ENCODE measurements around the gene LARP4B.
"Not testable (repeated sequence)": the region's sequence is repeated elsewhere in the genome, so short reads cannot be mapped to it uniquely, and the experiment has no call there.

Gene LARP4B

DNA sequence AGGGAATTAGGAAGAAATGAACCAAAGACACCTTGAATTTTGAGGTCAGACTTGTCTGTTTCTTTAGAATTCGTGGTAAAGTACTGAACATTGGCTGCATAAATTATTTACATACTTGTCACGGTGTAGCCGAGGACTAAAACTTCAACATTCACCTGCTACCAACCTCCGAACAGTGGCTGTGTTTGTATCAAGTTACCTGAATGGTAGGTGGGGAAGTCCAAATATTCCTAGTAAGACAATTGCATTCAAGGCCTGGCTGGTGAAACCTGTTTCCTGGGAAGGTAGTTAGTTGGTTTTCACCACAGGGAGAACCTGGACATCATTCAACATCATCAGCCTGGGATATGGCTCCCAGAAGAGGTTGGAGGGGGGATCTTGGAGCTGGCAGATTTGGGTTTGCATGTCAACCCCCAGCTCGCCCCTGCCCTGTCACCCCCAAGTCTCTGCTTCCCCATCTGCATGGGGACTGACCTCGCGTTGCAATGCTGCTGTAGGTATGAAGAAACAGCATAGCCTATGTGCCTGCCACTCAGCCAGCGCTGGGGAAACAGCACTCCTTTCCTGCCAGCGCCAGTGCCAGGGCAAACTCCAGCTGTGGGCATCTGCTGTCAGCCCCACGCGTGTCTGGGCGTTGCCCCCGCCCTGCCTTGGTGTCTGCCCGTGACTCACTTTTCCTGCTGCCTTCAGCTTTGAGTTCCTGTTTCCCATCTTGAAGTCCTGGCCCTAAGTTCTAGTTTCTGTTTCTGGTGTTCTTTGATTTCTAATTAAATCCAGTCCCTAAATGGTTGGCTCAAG is 12.7 kb upstream of the LARP4B start:
- Histone ChIP-seq H3K27ac (ENCODE audit: insufficient read depth, low read depth, low read length, poor library complexity, severe bottlenecking) (no peak overlapping the region), H3K4me3 (ENCODE audit: insufficient read depth, low read depth, low read length) (no peak overlapping the region), H3K4me1 (ENCODE audit: control insufficient read depth, insufficient read depth, low read length) (no peaks in the 10 kb centered on the region), H3K36me3 (ENCODE audit: control insufficient read depth, insufficient read depth, low read length) (no peaks in the 10 kb centered on the region), H3K27me3 (ENCODE audit: control insufficient read depth, insufficient read depth, low read length, poor library complexity, severe bottlenecking) (no peaks in the 10 kb centered on the region), H3K9me3 (ENCODE audit: control insufficient read depth, low read length) (no peaks in the 10 kb centered on the region)
- WGBS, 2 experiments: 92 to 93% methylated on average over 14 of the region's 14 CpGs

DNA sequence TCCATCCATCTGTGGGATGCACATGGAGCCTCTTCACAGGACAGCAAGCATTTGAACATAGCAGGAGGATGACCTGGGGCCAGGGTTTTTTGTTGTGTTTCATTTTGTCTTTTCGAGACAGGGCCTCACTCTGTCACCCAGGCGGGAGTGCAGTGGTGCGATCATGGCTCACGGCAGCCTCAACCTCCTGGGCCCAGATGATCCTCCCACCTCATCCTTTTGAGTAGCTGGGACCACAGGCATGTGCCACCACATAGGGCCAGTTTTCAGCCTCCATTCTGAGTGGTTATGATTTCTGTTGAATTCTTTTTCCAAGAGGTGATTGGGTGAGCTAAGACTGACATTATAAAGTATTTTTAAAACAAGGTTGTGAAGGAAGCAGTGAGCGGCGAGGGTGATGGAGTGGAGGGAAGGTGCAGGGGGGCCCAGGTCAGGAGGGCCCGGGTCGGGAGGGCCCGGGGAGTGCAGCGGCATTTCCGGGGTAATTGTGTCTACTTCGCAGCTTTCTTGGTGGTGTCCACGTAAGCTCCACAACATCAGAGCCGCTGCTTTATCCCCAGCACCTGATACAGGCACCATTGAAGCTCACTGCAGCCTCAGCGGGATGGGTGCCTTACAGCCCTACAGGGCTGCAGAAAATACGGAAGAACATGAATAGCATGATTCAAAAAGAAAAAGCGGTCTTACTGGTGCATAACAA is 12.0 kb upstream of the LARP4B start:
- no peak overlapping the region for H3K4me3 ChIP-seq (ENCODE audit: insufficient read depth, low read depth, low read length)
- no peaks in the 10 kb centered on the region for H3K4me1 ChIP-seq (ENCODE audit: control insufficient read depth, insufficient read depth, low read length)
- H3K9me3 ChIP-seq (ENCODE audit: control insufficient read depth, low read length): no peaks in the 10 kb centered on the region
- H3K36me3 ChIP-seq (ENCODE audit: control insufficient read depth, insufficient read depth, low read length): no peaks in the 10 kb centered on the region
- WGBS, 2 experiments: 89 to 90% methylated on average over 17 of the region's 17 CpGs
- no peak overlapping the region for H3K27ac ChIP-seq (ENCODE audit: insufficient read depth, low read depth, low read length, poor library complexity, severe bottlenecking)
- no peaks in the 10 kb centered on the region for H3K27me3 ChIP-seq (ENCODE audit: control insufficient read depth, insufficient read depth, low read length, poor library complexity, severe bottlenecking)

DNA sequence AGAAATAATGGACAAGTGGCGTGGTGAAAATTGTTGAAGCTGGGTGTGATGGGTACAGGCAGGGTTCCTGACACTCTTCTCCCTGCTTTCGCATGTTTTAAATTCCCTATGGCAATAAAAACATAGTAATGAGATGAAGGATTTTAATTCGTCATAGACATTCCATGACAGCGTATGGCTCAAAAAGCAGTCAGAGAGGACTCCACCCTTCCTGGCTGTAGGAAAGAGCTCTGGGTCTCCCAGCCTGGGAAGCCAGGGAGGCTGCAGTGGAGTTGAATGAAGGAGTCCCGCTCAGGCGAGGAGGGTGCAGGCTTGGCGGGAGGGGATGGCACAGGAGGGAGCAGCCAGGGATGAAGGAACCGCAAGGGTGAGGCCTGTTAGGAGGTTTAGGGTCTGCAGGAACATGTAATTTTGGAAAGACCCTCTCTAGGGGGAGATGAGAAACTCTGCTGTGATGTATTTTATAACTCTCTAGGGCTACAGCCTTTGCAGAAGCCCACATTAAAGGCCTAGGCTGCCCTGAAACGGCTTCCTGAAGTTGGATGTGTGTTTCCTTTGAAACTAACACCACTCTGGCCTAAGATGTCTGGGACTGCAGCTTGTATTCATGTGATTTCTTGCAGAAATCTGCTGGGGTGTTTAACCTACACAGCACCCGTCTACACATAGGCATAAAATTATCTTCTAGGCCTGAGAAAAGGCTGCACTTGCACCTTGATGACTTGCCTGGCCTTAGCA is 7.6 kb upstream of the LARP4B start:
- no peaks in the 10 kb centered on the region for H3K4me1 ChIP-seq (ENCODE audit: control insufficient read depth, insufficient read depth, low read length)
- H3K36me3 ChIP-seq (ENCODE audit: control insufficient read depth, insufficient read depth, low read length): no peaks in the 10 kb centered on the region
- 92 to 93% methylated on average over 10 of the region's 10 CpGs for WGBS, 2 experiments
- H3K9me3 ChIP-seq (ENCODE audit: control insufficient read depth, low read length): no peaks in the 10 kb centered on the region
- no peak overlapping the region for H3K4me3 ChIP-seq (ENCODE audit: insufficient read depth, low read depth, low read length)
- no peak overlapping the region for H3K27ac ChIP-seq (ENCODE audit: insufficient read depth, low read depth, low read length, poor library complexity, severe bottlenecking)
- no peaks in the 10 kb centered on the region for H3K27me3 ChIP-seq (ENCODE audit: control insufficient read depth, insufficient read depth, low read length, poor library complexity, severe bottlenecking)

DNA sequence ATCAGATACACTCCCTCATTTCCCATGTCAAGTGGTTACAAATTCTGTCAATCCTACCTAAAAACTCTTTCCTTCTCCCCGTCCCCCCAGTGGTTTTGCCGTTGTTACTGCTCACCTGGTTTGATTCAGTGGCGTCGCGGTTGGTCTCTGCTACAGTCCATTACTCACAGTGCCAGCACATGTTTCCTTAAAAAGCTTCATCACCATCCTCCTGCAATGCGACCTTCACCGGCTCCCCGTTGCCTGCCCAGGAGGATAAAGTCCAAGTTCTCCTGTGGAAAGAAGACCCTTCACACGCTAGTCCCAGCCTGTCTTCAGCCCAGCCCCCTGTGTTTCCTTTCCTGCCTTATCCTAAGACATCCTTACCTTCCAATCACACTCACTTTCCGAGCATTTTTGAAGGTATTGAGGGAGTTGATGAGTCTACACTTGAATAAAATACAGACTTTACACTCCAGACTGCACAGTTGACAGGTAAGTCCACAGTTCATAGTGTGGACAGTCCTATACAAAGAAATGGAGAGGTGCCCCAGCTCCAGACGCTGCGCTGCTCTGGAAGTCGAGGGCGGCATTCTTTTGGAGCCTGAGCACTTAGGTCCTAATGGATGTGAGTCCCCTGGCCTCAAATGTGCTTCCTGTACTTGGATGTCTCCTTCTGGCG is 3.4 kb upstream of the LARP4B start:
- no peaks in the 10 kb centered on the region for H3K9me3 ChIP-seq (ENCODE audit: control insufficient read depth, low read length)
- no peaks in the 10 kb centered on the region for H3K36me3 ChIP-seq (ENCODE audit: control insufficient read depth, insufficient read depth, low read length)
- H3K4me3 ChIP-seq (ENCODE audit: insufficient read depth, low read depth, low read length): no peak overlapping the region
- H3K4me1 ChIP-seq (ENCODE audit: control insufficient read depth, insufficient read depth, low read length): peaks cover 2% of the 10 kb centered on the region
- H3K27me3 ChIP-seq (ENCODE audit: control insufficient read depth, insufficient read depth, low read length, poor library complexity, severe bottlenecking): no peaks in the 10 kb centered on the region
- WGBS, 2 experiments: 88 to 91% methylated on average over 14 of the region's 15 CpGs
- H3K27ac ChIP-seq (ENCODE audit: insufficient read depth, low read depth, low read length, poor library complexity, severe bottlenecking): no peak overlapping the region

- not testable (repeated sequence) for H3K36me3 ChIP-seq (ENCODE audit: control insufficient read depth, insufficient read depth, low read length); H3K27me3 ChIP-seq (ENCODE audit: control insufficient read depth, insufficient read depth, low read length, poor library complexity, severe bottlenecking); H3K4me1 ChIP-seq (ENCODE audit: control insufficient read depth, insufficient read depth, low read length); H3K9me3 ChIP-seq (ENCODE audit: control insufficient read depth, low read length); H3K4me3 ChIP-seq (ENCODE audit: insufficient read depth, low read depth, low read length); H3K27ac ChIP-seq (ENCODE audit: insufficient read depth, low read depth, low read length, poor library complexity, severe bottlenecking)
- WGBS, 2 experiments: 92 to 96% methylated on average over 6 of the region's 6 CpGs
These were observed 2.7 kb upstream of the LARP4B start for GRCh38 chr10:934165-934564.

GRCh38 chr10:932589-932988 is 1.1 kb upstream of the LARP4B start:
- Histone ChIP-seq H3K36me3 (ENCODE audit: control insufficient read depth, insufficient read depth, low read length) (no peaks in the 10 kb centered on the region), H3K4me1 (ENCODE audit: control insufficient read depth, insufficient read depth, low read length) (peaks cover 9% of the 10 kb centered on the region), H3K27ac (ENCODE audit: insufficient read depth, low read depth, low read length, poor library complexity, severe bottlenecking) (no peak overlapping the region), H3K27me3 (ENCODE audit: control insufficient read depth, insufficient read depth, low read length, poor library complexity, severe bottlenecking) (no peaks in the 10 kb centered on the region), H3K4me3 (ENCODE audit: insufficient read depth, low read depth, low read length) (no peak overlapping the region), H3K9me3 (ENCODE audit: control insufficient read depth, low read length) (no peaks in the 10 kb centered on the region)
- WGBS, 2 experiments: 90 to 92% methylated on average over 28 of the region's 28 CpGs

DNA sequence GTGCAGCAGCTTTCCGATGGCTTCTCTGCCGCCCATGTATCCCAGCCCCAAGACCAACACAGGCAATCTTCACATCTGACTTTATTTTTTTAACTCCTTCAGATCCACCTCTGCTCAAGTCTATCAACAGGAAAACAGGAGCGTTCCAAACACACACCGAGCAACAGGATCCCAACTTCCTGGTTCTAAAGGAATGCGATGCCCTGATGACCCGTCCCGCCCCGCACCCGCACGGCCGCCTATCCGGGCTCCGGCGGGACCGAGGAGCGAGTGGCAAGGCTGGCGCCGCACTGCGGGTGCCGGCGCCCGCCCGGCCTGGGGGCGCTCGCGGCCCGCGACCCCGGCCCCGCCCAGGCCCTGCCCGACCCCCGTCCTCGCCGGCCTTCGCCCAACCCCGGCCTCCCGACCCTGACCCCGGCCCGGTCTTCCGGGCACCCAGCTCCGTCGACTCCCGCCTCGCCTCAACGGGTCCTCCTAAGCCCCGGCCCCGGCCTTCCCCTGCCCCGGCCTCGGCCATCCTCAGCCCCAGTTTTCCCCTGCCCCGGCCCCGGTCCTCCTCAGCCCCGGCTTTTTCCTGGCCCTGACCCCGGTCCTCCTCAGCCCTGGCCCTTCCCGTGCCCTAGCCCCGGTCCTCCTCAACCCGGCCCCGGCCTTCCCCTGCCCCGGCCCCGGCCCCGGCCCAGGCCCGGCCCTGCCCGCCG is 730 bp downstream of the LARP4B start:
- H3K4me1 ChIP-seq (ENCODE audit: control insufficient read depth, insufficient read depth, low read length): peaks cover 9% of the 10 kb centered on the region
- H3K27me3 ChIP-seq (ENCODE audit: control insufficient read depth, insufficient read depth, low read length, poor library complexity, severe bottlenecking): no peaks in the 10 kb centered on the region
- H3K9me3 ChIP-seq (ENCODE audit: control insufficient read depth, low read length): no peaks in the 10 kb centered on the region
- no peaks in the 10 kb centered on the region for H3K36me3 ChIP-seq (ENCODE audit: control insufficient read depth, insufficient read depth, low read length)
- 0% methylated on average over 63 of the region's 63 CpGs for WGBS, 2 experiments
- peak overlapping the region; percentile 75 for H3K4me3 ChIP-seq (ENCODE audit: insufficient read depth, low read depth, low read length)
- H3K27ac ChIP-seq (ENCODE audit: insufficient read depth, low read depth, low read length, poor library complexity, severe bottlenecking): peak overlapping the region; percentile 69

DNA sequence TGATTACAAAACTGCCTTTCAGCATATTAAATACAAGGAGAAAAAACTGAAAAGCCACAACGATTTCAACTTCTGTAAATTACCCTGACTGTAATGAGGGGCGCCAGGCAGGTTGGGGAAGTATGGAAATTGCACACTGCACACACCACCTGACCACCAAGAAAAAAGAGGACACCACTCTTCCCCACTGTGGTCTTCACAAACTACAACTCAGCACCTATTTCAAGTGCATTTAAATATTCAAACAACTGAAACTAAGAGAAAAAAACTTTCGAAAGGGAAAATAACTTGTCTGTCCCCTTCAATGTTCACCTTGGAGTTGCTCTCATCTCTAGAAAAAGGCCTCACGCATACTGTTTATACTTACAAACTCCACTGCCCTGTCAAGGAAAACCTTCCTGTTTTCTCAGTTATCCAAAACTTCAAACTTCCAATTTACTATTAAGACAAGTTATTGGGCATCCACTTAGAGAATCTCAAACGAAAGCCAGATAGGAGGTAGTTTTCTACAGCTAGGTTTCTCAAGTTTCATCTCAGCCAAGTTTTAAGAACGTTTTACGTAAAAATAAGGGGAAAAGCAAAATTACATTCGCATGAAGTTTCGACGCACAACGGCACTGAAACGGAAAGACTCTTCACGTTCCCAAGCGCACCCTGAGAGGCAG is 1.4 kb downstream of the LARP4B start:
- WGBS, 2 experiments: 17 to 19% methylated on average over 14 of the region's 14 CpGs
- Histone ChIP-seq H3K4me3 (ENCODE audit: insufficient read depth, low read depth, low read length) (peak overlapping the region; percentile 75), H3K4me1 (ENCODE audit: control insufficient read depth, insufficient read depth, low read length) (peaks cover 9% of the 10 kb centered on the region), H3K27ac (ENCODE audit: insufficient read depth, low read depth, low read length, poor library complexity, severe bottlenecking) (peak overlapping the region; percentile 63), H3K27me3 (ENCODE audit: control insufficient read depth, insufficient read depth, low read length, poor library complexity, severe bottlenecking) (no peaks in the 10 kb centered on the region), H3K36me3 (ENCODE audit: control insufficient read depth, insufficient read depth, low read length) (no peaks in the 10 kb centered on the region), H3K9me3 (ENCODE audit: control insufficient read depth, low read length) (no peaks in the 10 kb centered on the region)

DNA sequence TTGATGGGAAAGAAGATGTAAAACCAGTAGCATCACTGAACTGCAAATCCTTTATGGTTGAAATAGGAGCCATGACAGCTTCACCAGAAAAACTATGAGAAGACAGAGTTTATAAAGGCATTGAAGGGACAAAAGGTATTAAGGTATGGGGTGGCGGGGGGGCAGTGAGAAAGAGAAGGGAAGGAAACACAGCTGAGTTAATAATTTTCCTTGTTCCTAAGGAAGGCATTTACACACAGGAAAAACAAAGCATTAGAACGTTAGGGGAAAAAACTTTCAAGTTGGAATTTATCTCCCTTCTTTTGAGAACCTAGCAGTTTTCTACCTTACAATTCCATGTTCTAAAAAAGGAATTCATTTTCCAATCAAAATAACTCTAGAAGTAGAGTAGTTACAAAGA is 4.4 kb downstream of the LARP4B start:
- no peak overlapping the region for H3K4me3 ChIP-seq (ENCODE audit: insufficient read depth, low read depth, low read length)
- WGBS, 2 experiments: 82 to 90% methylated on average over 2 of the region's 2 CpGs
- no peaks in the 10 kb centered on the region for H3K9me3 ChIP-seq (ENCODE audit: control insufficient read depth, low read length)
- H3K27me3 ChIP-seq (ENCODE audit: control insufficient read depth, insufficient read depth, low read length, poor library complexity, severe bottlenecking): no peaks in the 10 kb centered on the region
- H3K4me1 ChIP-seq (ENCODE audit: control insufficient read depth, insufficient read depth, low read length): peaks cover 9% of the 10 kb centered on the region
- no peaks in the 10 kb centered on the region for H3K36me3 ChIP-seq (ENCODE audit: control insufficient read depth, insufficient read depth, low read length)
- no peak overlapping the region for H3K27ac ChIP-seq (ENCODE audit: insufficient read depth, low read depth, low read length, poor library complexity, severe bottlenecking)
